Measurements from ENCODE around the gene CDS2. TPM values are rescaled to one million over a fixed set of nuclear protein-coding genes. Genes with fewer than 3 reads are reported as not detected.

CDS2 gene
- total and polyA plus RNA-seq, 2 of the 13 experiments (the other 11 are each of a cell fraction or from before 2014, with no cell fraction given), result 81.3 to 153 TPM

- intact Hi-C loops (cut with micrococcal nuclease; ENCODE audit: unreplicated experiment), result no loop called here
- no peak for DNase-seq (ENCODE audit: low spot score)
- H3K4me1 ChIP-seq (ENCODE audit: insufficient read depth, low read length), result peaks cover 19% of the 10 kb centered on the region
- no peak for FAIRE-seq
- H2AFZ ChIP-seq (ENCODE audit: low read length), result no peak overlapping the region
- no peak overlapping the region for H3K9ac ChIP-seq (ENCODE audit: insufficient read depth, low read depth, low read length)
- no peaks in the 10 kb centered on the region for H4K20me1 ChIP-seq (ENCODE audit: insufficient read depth, low read length)
- in situ Hi-C loops (cut with HindIII; ENCODE audit: extremely low pct_ligation_motif_present, low pct_unique_long_range_greater_than_20kb), result no loop called here
- no peak for ATAC-seq
- POLR2A ChIA-PET, result interaction anchor here (2.0 kb wide), 1 partner anchor 72 kb away, joined by 6 read pairs; the partner anchor contains the start of gene CDS2
- TF ChIP-seq GTF3A (CRISPR knock-in tag; conservative IDR thresholded peaks at IDR 0.05) (peak; percentile 6; the same call in 1 of the 2 replicates), ZNF256 (CRISPR knock-in tag; conservative IDR thresholded peaks at IDR 0.05) (no peak), ZNF687 (CRISPR knock-in tag; IDR thresholded peaks at IDR 0.05) (0 out of 2 replicates have a peak, but pooled peaks have one; percentile 1), BCL3 (CRISPR knock-in tag; IDR thresholded peaks at IDR 0.05) (peak; percentile 52; the same call in 1 of the 2 replicates)
- H3K27me3 ChIP-seq (ENCODE audit: control insufficient read depth in 1 of 2, insufficient read depth in 2 of 2, low read length in 2 of 2), result no peaks in the 10 kb centered on the region
- H3K36me3 ChIP-seq (replicated peaks in 1 of 2; ENCODE audit: control insufficient read depth in 1 of 2, insufficient read depth in 2 of 2, low read length in 2 of 2), result peaks cover 5 to 32% of the 10 kb centered on the region in 2 experiments
- no peaks in the 10 kb centered on the region for H3K79me2 ChIP-seq (ENCODE audit: insufficient read depth, low read length)
- CTCF ChIA-PET (ENCODE audit: low intra/inter-chr PET ratio, low total read pairs), result no interaction called here
- WGBS (ENCODE audit: low lambda C conversion rate), result 96% methylated on average over 8 of the region's 8 CpGs
- H3K27ac ChIP-seq (ENCODE audit: extremely low read length, insufficient read depth, low read length), result no peak overlapping the region
- no peak overlapping the region for H3K4me2 ChIP-seq (ENCODE audit: low read depth, low read length)
- BruUV-seq (replicated peaks), result no TSS peak
- no peaks in the 10 kb centered on the region for H3K9me3 ChIP-seq (ENCODE audit: low read length)
- no peak overlapping the region for H3K4me3 ChIP-seq (replicated peaks in 1 of 3; ENCODE audit: insufficient read depth in 1 of 3, low read depth in 2 of 3, low read length in 3 of 3)
Observed at GRCh38 chr20:5198651-5198924, 71.8 kb downstream of the CDS2 start.

Measured in HepG2 (cell line).